HEK293 (cell line): ENCODE results near the gene CDC14B.

ENCODE experiments used
- CTCF ChIA-PET: fragments of 350-600 bp; formaldehyde crosslinking; extraction: SDS; loops from one replicate; lab custom pipeline; 2021; ENCODE audit warnings: antibody characterized with exemption; lab: Yijun Ruan, JAX
- POLR2A ChIA-PET: fragments of 300-600 bp; formaldehyde crosslinking; extraction: SDS; loops from one replicate; lab custom pipeline; 2020; ENCODE audit warnings: antibody characterized with exemption, inconsistent platforms; lab: Yijun Ruan, JAX
- H3K27ac ChIP-seq: fragments of 200-500 bp; sonication (Bioruptor generic); 2 replicates; pipeline ENCODE4 v1.5.1; 2014; ENCODE audit warnings: low read depth, low read length, control low read depth, inconsistent platforms; ENCODE audit errors: extremely low read depth
- H3K36me3 ChIP-seq, 2 experiments: fragments of 200-500 bp in 1 of 2; sonication (Bioruptor generic) in 1 of 2; 1 replicate in 1 of 2; 2 replicates in 1 of 2; pipeline ENCODE4 v1.5.1; 2014 to 2017; ENCODE audit warnings: inconsistent platforms in 2 of 2, low read length in 2 of 2; ENCODE audit not compliant: control insufficient read depth in 2 of 2, insufficient read depth in 1 of 2
- H3K4me1 ChIP-seq: fragments of 200-500 bp; sonication (Bioruptor generic); 2 replicates; pipeline ENCODE4 v1.5.1; 2014; ENCODE audit warnings: mild to moderate bottlenecking, low read length, inconsistent platforms; ENCODE audit not compliant: control insufficient read depth, insufficient read depth
- H3K4me3 ChIP-seq: 2 replicates; pipeline ENCODE4 v1.5.1; 2011; ENCODE audit warnings: low read depth, mild to moderate bottlenecking, control low read depth, low read length, moderate library complexity
- H3K9me3 ChIP-seq: fragments of 200-500 bp; sonication (Bioruptor generic); 2 replicates; pipeline ENCODE4 v1.5.1; 2014; ENCODE audit warnings: low read depth, low read length, inconsistent platforms; ENCODE audit not compliant: control insufficient read depth, insufficient read depth
- EGR2 ChIP-seq: fragments of 450-650 bp; formaldehyde crosslinking; IDR thresholded peaks from 2 replicates; pipeline ENCODE4 v1.5.1; 2016; ENCODE audit warnings: low read depth, missing biosample characterization, missing genetic modification characterization
- GLIS2 ChIP-seq: fragments of 450-650 bp; formaldehyde crosslinking; IDR thresholded peaks from 2 replicates; pipeline ENCODE4 v1.5.1; 2016; ENCODE audit warnings: missing biosample characterization, missing genetic modification characterization
- HOXA7 ChIP-seq: sonication (generic); formaldehyde crosslinking; IDR thresholded peaks from 2 replicates; pipeline ENCODE4 v1.8.1; 2022; ENCODE audit warnings: missing genetic modification reagents, borderline replicate concordance
- KLF16 ChIP-seq: fragments of 450-650 bp; formaldehyde crosslinking; IDR thresholded peaks from 2 replicates; pipeline ENCODE4 v1.5.1; 2017; ENCODE audit warnings: missing biosample characterization, missing genetic modification characterization
- KLF8 ChIP-seq: fragments of 450-650 bp; formaldehyde crosslinking; IDR thresholded peaks from 2 replicates; pipeline ENCODE4 v1.5.1; 2016; ENCODE audit warnings: missing biosample characterization, missing genetic modification characterization
- MZF1 ChIP-seq: fragments of 450-650 bp; formaldehyde crosslinking; IDR thresholded peaks from 2 replicates; pipeline ENCODE4 v1.5.1; 2017; ENCODE audit warnings: missing biosample characterization, missing genetic modification characterization, borderline replicate concordance
- PATZ1 ChIP-seq: fragments of 450-650 bp; formaldehyde crosslinking; IDR thresholded peaks from 2 replicates; pipeline ENCODE4 v1.5.1; 2016; ENCODE audit warnings: missing biosample characterization, missing genetic modification characterization
- SCRT2 ChIP-seq: fragments of 450-650 bp; formaldehyde crosslinking; IDR thresholded peaks from 2 replicates; pipeline ENCODE4 v1.5.1; 2016; ENCODE audit warnings: missing biosample characterization, missing genetic modification characterization
- SP2 ChIP-seq: fragments of 450-650 bp; formaldehyde crosslinking; IDR thresholded peaks from 2 replicates; pipeline ENCODE4 v1.5.1; 2016; ENCODE audit warnings: missing biosample characterization, missing genetic modification characterization
- SP3 ChIP-seq: fragments of 450-650 bp; formaldehyde crosslinking; IDR thresholded peaks from 2 replicates; pipeline ENCODE4 v1.5.1; 2016; ENCODE audit warnings: missing biosample characterization, missing genetic modification characterization
- TCF7L2 ChIP-seq: IDR thresholded peaks from 2 replicates; pipeline ENCODE4 v1.6.1; 2011; ENCODE audit warnings: low read depth, mild to moderate bottlenecking, inconsistent platforms, low read length, moderate library complexity, borderline replicate concordance
- ZBTB17 ChIP-seq: fragments of 450-650 bp; formaldehyde crosslinking; IDR thresholded peaks from 2 replicates; pipeline ENCODE4 v1.5.1; 2016; ENCODE audit warnings: missing biosample characterization, missing genetic modification characterization
- ZBTB21 ChIP-seq: fragments of 450-650 bp; formaldehyde crosslinking; IDR thresholded peaks from 2 replicates; pipeline ENCODE4 v1.5.1; 2017; ENCODE audit warnings: missing biosample characterization, missing genetic modification characterization
- ZBTB26 ChIP-seq: fragments of 450-650 bp; formaldehyde crosslinking; optimal IDR thresholded peaks from 2 replicates; pipeline ENCODE3; 2016; ENCODE audit warnings: missing biosample characterization, mild to moderate bottlenecking, missing genetic modification characterization
- ZBTB8A ChIP-seq: fragments of 450-650 bp; formaldehyde crosslinking; IDR thresholded peaks from 2 replicates; pipeline ENCODE4 v1.5.1; 2016; ENCODE audit warnings: missing biosample characterization, missing genetic modification characterization
- ZEB2 ChIP-seq: fragments of 450-650 bp; formaldehyde crosslinking; IDR thresholded peaks from 2 replicates; pipeline ENCODE4 v1.5.1; 2016; ENCODE audit warnings: missing biosample characterization, missing genetic modification characterization
- ZFHX2 ChIP-seq: fragments of 450-650 bp; formaldehyde crosslinking; conservative IDR thresholded peaks from 2 replicates; pipeline ENCODE4 v1.5.1; 2016; ENCODE audit warnings: missing biosample characterization, missing genetic modification characterization
- ZNF133 ChIP-seq: fragments of 450-650 bp; formaldehyde crosslinking; IDR thresholded peaks from 2 replicates; pipeline ENCODE4 v1.5.1; 2016; ENCODE audit warnings: missing biosample characterization, missing genetic modification characterization
- ZNF146 ChIP-seq: fragments of 450-650 bp; formaldehyde crosslinking; IDR thresholded peaks from 2 replicates; pipeline ENCODE4 v1.5.1; 2016; ENCODE audit warnings: missing biosample characterization, missing genetic modification characterization
- ZNF324 ChIP-seq: fragments of 450-650 bp; formaldehyde crosslinking; IDR thresholded peaks from 2 replicates; pipeline ENCODE4 v1.5.1; 2016; ENCODE audit warnings: missing biosample characterization, missing genetic modification characterization
- ZNF335 ChIP-seq: fragments of 450-650 bp; formaldehyde crosslinking; conservative IDR thresholded peaks from 2 replicates; pipeline ENCODE4 v1.5.1; 2016; ENCODE audit warnings: missing biosample characterization, missing genetic modification characterization
- ZNF426 ChIP-seq: fragments of 450-650 bp; formaldehyde crosslinking; IDR thresholded peaks from 2 replicates; pipeline ENCODE4 v1.5.1; 2017; ENCODE audit warnings: missing biosample characterization, missing genetic modification characterization, mild to moderate bottlenecking, inconsistent platforms, moderate library complexity
- ZNF510 ChIP-seq: fragments of 450-650 bp; formaldehyde crosslinking; IDR thresholded peaks from 2 replicates; pipeline ENCODE4 v1.5.1; 2018; ENCODE audit warnings: mild to moderate bottlenecking, missing genetic modification characterization, missing biosample characterization; ENCODE audit not compliant: insufficient replicate concordance
- ZNF600 ChIP-seq: fragments of 450-650 bp; formaldehyde crosslinking; IDR thresholded peaks from 2 replicates; pipeline ENCODE4 v1.5.1; 2016; ENCODE audit warnings: missing biosample characterization, missing genetic modification characterization
- ZNF626 ChIP-seq: fragments of 450-650 bp; sonication (Bioruptor Pico); formaldehyde crosslinking; IDR thresholded peaks from 2 replicates; pipeline ENCODE4 v1.5.1; 2018; ENCODE audit warnings: missing biosample characterization, missing genetic modification characterization, inconsistent platforms
- ZNF629 ChIP-seq: fragments of 450-650 bp; formaldehyde crosslinking; IDR thresholded peaks from 2 replicates; pipeline ENCODE4 v1.5.1; 2017; ENCODE audit warnings: missing biosample characterization, missing genetic modification characterization
- ZNF660 ChIP-seq: fragments of 450-650 bp; IDR thresholded peaks from 2 replicates; pipeline ENCODE4 v1.5.1; 2018; ENCODE audit warnings: missing biosample characterization, mild to moderate bottlenecking, missing genetic modification characterization
- ZNF76 ChIP-seq: fragments of 450-650 bp; formaldehyde crosslinking; IDR thresholded peaks from 2 replicates; pipeline ENCODE4; 2016; ENCODE audit warnings: low read depth, missing biosample characterization, missing genetic modification characterization, borderline replicate concordance
- ZSCAN23 ChIP-seq: fragments of 450-650 bp; formaldehyde crosslinking; IDR thresholded peaks from 2 replicates; pipeline ENCODE4 v1.5.1; 2016; ENCODE audit warnings: missing biosample characterization, missing genetic modification characterization
- TF ChIP-seq, protein P1 (sequence below): fragments of 450-650 bp; formaldehyde crosslinking; IDR thresholded peaks from 2 replicates; pipeline ENCODE4 v1.5.1; 2017; ENCODE audit warnings: missing biosample characterization, missing genetic modification characterization
- TF ChIP-seq, protein P2 (sequence below): sonication (generic); formaldehyde crosslinking; IDR thresholded peaks from 2 replicates; pipeline ENCODE4 v1.8.1; 2022; ENCODE audit warnings: mild to moderate bottlenecking, moderate library complexity, missing genetic modification reagents
- TF ChIP-seq, protein P3 (sequence below): fragments of 450-650 bp; formaldehyde crosslinking; IDR thresholded peaks from 2 replicates; pipeline ENCODE4 v1.5.1; 2016; ENCODE audit warnings: missing biosample characterization, missing genetic modification characterization

Gene CDC14B

GRCh38 chr9:96654450-96655197 is 35.0 kb upstream of the CDC14B start:
- ChIA-PET POLR2A (no interaction called here), CTCF (interaction anchor here (0.7 kb wide), 1 partner anchor 12 kb away, joined by 3 read pairs; no protein-coding TSS in a partner anchor)
- Histone ChIP-seq H3K4me1 (no peaks in the 10 kb centered on the region), H3K4me3 (peak overlapping the region; percentile 66), H3K36me3 (peaks cover 7 to 22% of the 10 kb centered on the region in 2 experiments), H3K27ac (peak overlapping the region; percentile 89), H3K9me3 (no peaks in the 10 kb centered on the region)
- no peak for TF ChIP-seq ZNF426 (tag by site-specific recombination)
- TF ChIP-seq, protein P1, sequence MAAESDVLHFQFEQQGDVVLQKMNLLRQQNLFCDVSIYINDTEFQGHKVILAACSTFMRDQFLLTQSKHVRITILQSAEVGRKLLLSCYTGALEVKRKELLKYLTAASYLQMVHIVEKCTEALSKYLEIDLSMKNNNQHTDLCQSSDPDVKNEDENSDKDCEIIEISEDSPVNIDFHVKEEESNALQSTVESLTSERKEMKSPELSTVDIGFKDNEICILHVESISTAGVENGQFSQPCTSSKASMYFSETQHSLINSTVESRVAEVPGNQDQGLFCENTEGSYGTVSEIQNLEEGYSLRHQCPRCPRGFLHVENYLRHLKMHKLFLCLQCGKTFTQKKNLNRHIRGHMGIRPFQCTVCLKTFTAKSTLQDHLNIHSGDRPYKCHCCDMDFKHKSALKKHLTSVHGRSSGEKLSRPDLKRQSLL (tag by site-specific recombination): peak; percentile 69
- no peak for TF ChIP-seq ZNF324 (tag by site-specific recombination)
- no peak for TF ChIP-seq ZSCAN23 (tag by site-specific recombination)
- TF ChIP-seq ZNF660: peak; percentile 58; the same call in 1 of the 2 replicates
- peak; percentile 85 for TF ChIP-seq ZBTB8A (tag by site-specific recombination)
- TF ChIP-seq, protein P2, sequence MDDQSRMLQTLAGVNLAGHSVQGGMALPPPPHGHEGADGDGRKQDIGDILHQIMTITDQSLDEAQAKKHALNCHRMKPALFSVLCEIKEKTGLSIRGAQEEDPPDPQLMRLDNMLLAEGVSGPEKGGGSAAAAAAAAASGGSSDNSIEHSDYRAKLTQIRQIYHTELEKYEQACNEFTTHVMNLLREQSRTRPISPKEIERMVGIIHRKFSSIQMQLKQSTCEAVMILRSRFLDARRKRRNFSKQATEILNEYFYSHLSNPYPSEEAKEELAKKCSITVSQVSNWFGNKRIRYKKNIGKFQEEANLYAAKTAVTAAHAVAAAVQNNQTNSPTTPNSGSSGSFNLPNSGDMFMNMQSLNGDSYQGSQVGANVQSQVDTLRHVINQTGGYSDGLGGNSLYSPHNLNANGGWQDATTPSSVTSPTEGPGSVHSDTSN (CRISPR knock-in tag): peak; percentile 49; the same call in 1 of the 2 replicates
- TF ChIP-seq, protein P3, sequence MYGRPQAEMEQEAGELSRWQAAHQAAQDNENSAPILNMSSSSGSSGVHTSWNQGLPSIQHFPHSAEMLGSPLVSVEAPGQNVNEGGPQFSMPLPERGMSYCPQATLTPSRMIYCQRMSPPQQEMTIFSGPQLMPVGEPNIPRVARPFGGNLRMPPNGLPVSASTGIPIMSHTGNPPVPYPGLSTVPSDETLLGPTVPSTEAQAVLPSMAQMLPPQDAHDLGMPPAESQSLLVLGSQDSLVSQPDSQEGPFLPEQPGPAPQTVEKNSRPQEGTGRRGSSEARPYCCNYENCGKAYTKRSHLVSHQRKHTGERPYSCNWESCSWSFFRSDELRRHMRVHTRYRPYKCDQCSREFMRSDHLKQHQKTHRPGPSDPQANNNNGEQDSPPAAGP (tag by site-specific recombination): 0 out of 2 replicates have a peak, but pooled peaks have one; percentile 49
- TF ChIP-seq ZNF600: 0 out of 2 replicates have a peak, but pooled peaks have one; percentile 52
- TF ChIP-seq HOXA7 (CRISPR knock-in tag): 0 out of 2 replicates have a peak, but pooled peaks have one; percentile 18
- TF ChIP-seq ZNF510 (tag by site-specific recombination): no peak
- TF ChIP-seq PATZ1 (tag by site-specific recombination): peak; percentile 65
- TF ChIP-seq EGR2 (tag by site-specific recombination): peak; percentile 47; the same call in 1 of the 2 replicates
- TF ChIP-seq SP2 (tag by site-specific recombination): peak; percentile 47; the same call in 1 of the 2 replicates
- TF ChIP-seq KLF16 (tag by site-specific recombination): no peak
- 0 out of 2 replicates have a peak, but pooled peaks have one; percentile 12 for TF ChIP-seq ZNF76 (tag by site-specific recombination)
- no peak for TF ChIP-seq TCF7L2
- no peak for TF ChIP-seq ZNF133 (tag by site-specific recombination)
- TF ChIP-seq MZF1 (tag by site-specific recombination): no peak
- TF ChIP-seq SCRT2 (tag by site-specific recombination): no peak
- TF ChIP-seq ZBTB26 (tag by site-specific recombination): peak; percentile 71
- no peak for TF ChIP-seq ZNF626 (tag by site-specific recombination)
- 0 out of 2 replicates have a peak, but pooled peaks have one; percentile 25 for TF ChIP-seq SP3 (tag by site-specific recombination)
- peak; percentile 68 for TF ChIP-seq ZNF335 (tag by site-specific recombination)
- TF ChIP-seq ZBTB17 (tag by site-specific recombination): peak; percentile 71
- peak; percentile 73 for TF ChIP-seq ZNF629 (tag by site-specific recombination)
- TF ChIP-seq ZBTB21 (tag by site-specific recombination): 0 out of 2 replicates have a peak, but pooled peaks have one; percentile 19
- no peak for TF ChIP-seq ZNF146 (tag by site-specific recombination)
- peak; percentile 16; the same call in 1 of the 2 replicates for TF ChIP-seq GLIS2 (tag by site-specific recombination)
- TF ChIP-seq ZEB2 (tag by site-specific recombination): 0 out of 2 replicates have a peak, but pooled peaks have one; percentile 33
- peak; percentile 77 for TF ChIP-seq KLF8 (tag by site-specific recombination)
- TF ChIP-seq ZFHX2 (tag by site-specific recombination): peak; percentile 88
